PC-9 (cell line): ENCODE results near the gene PGBD5. TPM values are rescaled to one million over a fixed set of nuclear protein-coding genes. Genes with fewer than 3 reads are reported as not detected.

Experiments used
- BruUV-seq: library from RNA; stranded (reverse); fragments of 400-500 nt; replicated peaks from 2 replicates; lab custom pipeline; 2021; lab: Mats Ljungman, UMichigan
- CTCF ChIA-PET: fragments of 300-600 bp; sonication (Branson Sonifier 250); formaldehyde crosslinking; loops from one replicate; lab custom pipeline; 2022; ENCODE audit warnings: antibody characterized with exemption; lab: Charles Lee
- POLR2A ChIA-PET: fragments of 300-600 bp; sonication (Branson Sonifier 250); formaldehyde crosslinking; loops from one replicate; lab custom pipeline; 2022; ENCODE audit warnings: antibody characterized with exemption; ENCODE audit not compliant: unreplicated experiment; lab: Charles Lee
- DNase-seq, 2 experiments: peaks; one replicate each; pipeline versions ENCODE4 v3.0.0 to v3.0.0-alpha.2; 2015 to 2022; ENCODE audit warnings: mixed read lengths in 1 of 2
- H2AFZ ChIP-seq: fragments of 200-600 bp; sonication (generic); 2 replicates; pipeline ENCODE4 v1.8.1; 2017; ENCODE audit warnings: antibody characterized with exemption
- H3F3A ChIP-seq: fragments of 200-600 bp; sonication (generic); 2 replicates; pipeline ENCODE4 v1.8.1; 2017; ENCODE audit warnings: antibody characterized with exemption, mild to moderate bottlenecking, low read depth; ENCODE audit not compliant: insufficient read depth
- H3K27ac ChIP-seq: fragments of 200-600 bp; sonication (generic); 2 replicates; pipeline ENCODE4 v1.6.1; 2016; ENCODE audit warnings: mixed run types
- H3K27me3 ChIP-seq: fragments of 200-600 bp; sonication (generic); 2 replicates; pipeline ENCODE4 v1.6.1; 2016; ENCODE audit warnings: low read depth, mixed run types; ENCODE audit not compliant: insufficient read depth
- H3K36me3 ChIP-seq: fragments of 200-600 bp; sonication (generic); 2 replicates; pipeline ENCODE4 v1.6.1; 2016; ENCODE audit warnings: low read depth, mixed run types
- H3K4me1 ChIP-seq: fragments of 200-600 bp; sonication (generic); replicated peaks from 2 replicates; pipeline ENCODE4 v1.6.1; 2016; ENCODE audit warnings: mixed run types; ENCODE audit not compliant: insufficient read depth
- H3K4me2 ChIP-seq: fragments of 200-600 bp; sonication (generic); 2 replicates; pipeline ENCODE4 v1.6.1; 2017; ENCODE audit warnings: mixed run types
- H3K4me3 ChIP-seq: fragments of 200-600 bp; sonication (generic); 2 replicates; pipeline ENCODE4 v1.6.1; 2016; ENCODE audit warnings: mixed run types
- H3K79me2 ChIP-seq: fragments of 200-600 bp; sonication (generic); 2 replicates; pipeline ENCODE4 v1.6.1; 2017; ENCODE audit warnings: low read depth, mixed run types
- H3K9me2 ChIP-seq: fragments of 200-600 bp; sonication (generic); 2 replicates; pipeline ENCODE4 v1.8.1; 2017; ENCODE audit warnings: mild to moderate bottlenecking; ENCODE audit not compliant: insufficient read depth
- H3K9me3 ChIP-seq: fragments of 200-600 bp; sonication (generic); 2 replicates; pipeline ENCODE4 v1.8.1; 2016; ENCODE audit warnings: low read depth; ENCODE audit not compliant: insufficient read depth
- H4K20me1 ChIP-seq: fragments of 200-600 bp; sonication (generic); 2 replicates; pipeline ENCODE4 v1.8.1; 2017; ENCODE audit not compliant: insufficient read depth
- EZH2 ChIP-seq: fragments of 200-600 bp; sonication (generic); IDR thresholded peaks from 2 replicates; pipeline ENCODE4 v1.8.0; 2017; ENCODE audit warnings: antibody characterized with exemption, low read depth
- intact Hi-C: fragments of 100-400 bp; cut with micrococcal nuclease; formaldehyde crosslinking; loops from one replicate; pipeline ENCODE4 v1.10.0; 2022; ENCODE audit not compliant: unreplicated experiment
- total RNA-seq: library from RNA; stranded (reverse); gene quantifications from 2 replicates; pipeline ENCODE4 v1.2.3, GENCODE V29; 2021
- TF ChIP-seq, protein P1 (sequence below): fragments of 200-600 bp; sonication (generic); conservative IDR thresholded peaks from 2 replicates; pipeline ENCODE4 v1.6.1; 2017; ENCODE audit warnings: mixed run types, antibody characterized with exemption, mild to moderate bottlenecking, moderate library complexity

The PGBD5 gene
- total RNA-seq, 1 experiment from 2014 or later, result not detected

DNA sequence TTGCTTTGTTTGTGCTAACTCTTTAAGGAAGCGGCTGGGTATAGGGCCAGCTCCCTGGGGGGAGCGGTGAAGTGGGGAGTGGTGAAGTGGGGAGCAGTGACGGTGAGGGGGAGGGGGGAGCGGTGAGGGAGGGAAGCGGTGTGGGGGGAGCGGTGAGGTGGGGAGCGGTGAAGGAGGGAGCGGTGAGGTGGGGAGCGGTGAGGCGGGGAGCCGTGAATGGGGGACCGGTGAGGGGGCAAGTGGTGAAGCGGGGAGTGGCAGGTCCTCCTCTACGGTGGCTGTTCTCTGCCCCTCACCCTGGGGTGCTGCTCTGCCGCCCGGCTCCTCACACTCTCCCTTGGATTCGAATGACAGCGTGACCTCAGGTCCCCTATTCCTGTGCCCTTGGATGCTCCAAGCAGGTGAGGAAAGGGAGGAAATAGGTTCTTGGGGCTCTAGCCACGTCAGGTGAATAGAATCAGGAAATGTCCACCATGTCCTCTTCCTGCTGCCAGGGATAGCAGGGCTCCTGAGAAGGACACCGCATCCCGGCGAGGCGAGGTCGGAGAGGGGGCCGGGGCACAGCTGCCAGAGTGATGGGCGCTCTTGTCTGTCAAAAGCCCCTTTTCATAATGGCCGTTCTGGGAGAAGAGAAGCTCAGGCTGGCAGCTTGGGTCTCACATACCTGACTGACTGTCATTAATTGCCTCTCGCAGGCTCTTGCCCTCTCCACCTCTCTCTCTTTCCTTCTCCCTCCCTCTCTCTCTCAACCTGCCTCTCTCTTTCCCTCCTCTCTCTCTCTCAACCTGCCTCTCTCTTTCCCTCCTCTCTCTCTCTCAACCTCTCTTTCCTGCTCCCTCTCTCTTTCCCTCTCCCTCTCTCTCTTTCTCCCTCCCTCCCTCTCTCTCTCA, 134.2 kb downstream of the PGBD5 start:
- Histone ChIP-seq H3K9me2 (no peaks in the 10 kb centered on the region), H2AFZ (no peak overlapping the region), H3K36me3 (no peaks in the 10 kb centered on the region), H3K4me3 (no peak overlapping the region), H3F3A (no peaks in the 10 kb centered on the region), H3K27ac (no peak overlapping the region), H4K20me1 (no peaks in the 10 kb centered on the region), H3K4me1 (no peaks in the 10 kb centered on the region), H3K79me2 (no peaks in the 10 kb centered on the region), H3K27me3 (peaks cover 38% of the 10 kb centered on the region), H3K4me2 (no peak overlapping the region), H3K9me3 (no peaks in the 10 kb centered on the region)
- no TSS peak for BruUV-seq
- intact Hi-C loops, result no loop called here
- CTCF ChIA-PET, result interaction anchor here (0.6 kb wide), 1 partner anchor 420 kb away, joined by 4 read pairs; no protein-coding TSS in a partner anchor
- no peak for DNase-seq
- POLR2A ChIA-PET, result no interaction called here
- TF ChIP-seq, protein P1, sequence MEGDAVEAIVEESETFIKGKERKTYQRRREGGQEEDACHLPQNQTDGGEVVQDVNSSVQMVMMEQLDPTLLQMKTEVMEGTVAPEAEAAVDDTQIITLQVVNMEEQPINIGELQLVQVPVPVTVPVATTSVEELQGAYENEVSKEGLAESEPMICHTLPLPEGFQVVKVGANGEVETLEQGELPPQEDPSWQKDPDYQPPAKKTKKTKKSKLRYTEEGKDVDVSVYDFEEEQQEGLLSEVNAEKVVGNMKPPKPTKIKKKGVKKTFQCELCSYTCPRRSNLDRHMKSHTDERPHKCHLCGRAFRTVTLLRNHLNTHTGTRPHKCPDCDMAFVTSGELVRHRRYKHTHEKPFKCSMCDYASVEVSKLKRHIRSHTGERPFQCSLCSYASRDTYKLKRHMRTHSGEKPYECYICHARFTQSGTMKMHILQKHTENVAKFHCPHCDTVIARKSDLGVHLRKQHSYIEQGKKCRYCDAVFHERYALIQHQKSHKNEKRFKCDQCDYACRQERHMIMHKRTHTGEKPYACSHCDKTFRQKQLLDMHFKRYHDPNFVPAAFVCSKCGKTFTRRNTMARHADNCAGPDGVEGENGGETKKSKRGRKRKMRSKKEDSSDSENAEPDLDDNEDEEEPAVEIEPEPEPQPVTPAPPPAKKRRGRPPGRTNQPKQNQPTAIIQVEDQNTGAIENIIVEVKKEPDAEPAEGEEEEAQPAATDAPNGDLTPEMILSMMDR, result no peak
- no peak for TF ChIP-seq EZH2

DNA sequence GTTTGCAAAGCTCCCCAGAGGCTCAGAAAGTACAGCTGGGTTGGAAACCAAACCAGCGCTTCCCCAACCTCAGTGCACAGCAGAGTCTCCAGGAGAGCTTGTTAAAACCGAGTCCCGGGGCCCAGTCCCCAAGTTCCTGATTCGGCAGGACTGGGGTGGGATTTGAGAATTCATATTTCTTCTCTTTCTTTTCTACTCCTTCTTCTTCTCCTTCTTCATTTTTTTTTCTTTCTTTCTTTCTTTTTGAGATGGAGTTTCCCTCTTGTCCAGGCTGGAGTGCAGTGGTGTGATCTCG, 136.8 kb downstream of the PGBD5 start:
- H4K20me1 ChIP-seq, result no peaks in the 10 kb centered on the region
- no peak for DNase-seq
- TF ChIP-seq EZH2, result no peak
- H3F3A ChIP-seq, result no peaks in the 10 kb centered on the region
- H2AFZ ChIP-seq, result no peak overlapping the region
- ChIA-PET POLR2A (interaction anchor here (0.7 kb wide), 1 partner anchor 1864 kb away, joined by 6 read pairs; no protein-coding TSS in a partner anchor), CTCF (no interaction called here)
- no peaks in the 10 kb centered on the region for H3K79me2 ChIP-seq
- no TSS peak for BruUV-seq
- H3K4me1 ChIP-seq, result no peaks in the 10 kb centered on the region
- H3K4me3 ChIP-seq, result no peak overlapping the region
- no peaks in the 10 kb centered on the region for H3K9me2 ChIP-seq
- H3K27ac ChIP-seq, result no peak overlapping the region
- H3K27me3 ChIP-seq, result peaks cover 20% of the 10 kb centered on the region
- H3K4me2 ChIP-seq, result no peak overlapping the region
- intact Hi-C loops, result no loop called here
- no peaks in the 10 kb centered on the region for H3K9me3 ChIP-seq
- H3K36me3 ChIP-seq, result no peaks in the 10 kb centered on the region

DNA sequence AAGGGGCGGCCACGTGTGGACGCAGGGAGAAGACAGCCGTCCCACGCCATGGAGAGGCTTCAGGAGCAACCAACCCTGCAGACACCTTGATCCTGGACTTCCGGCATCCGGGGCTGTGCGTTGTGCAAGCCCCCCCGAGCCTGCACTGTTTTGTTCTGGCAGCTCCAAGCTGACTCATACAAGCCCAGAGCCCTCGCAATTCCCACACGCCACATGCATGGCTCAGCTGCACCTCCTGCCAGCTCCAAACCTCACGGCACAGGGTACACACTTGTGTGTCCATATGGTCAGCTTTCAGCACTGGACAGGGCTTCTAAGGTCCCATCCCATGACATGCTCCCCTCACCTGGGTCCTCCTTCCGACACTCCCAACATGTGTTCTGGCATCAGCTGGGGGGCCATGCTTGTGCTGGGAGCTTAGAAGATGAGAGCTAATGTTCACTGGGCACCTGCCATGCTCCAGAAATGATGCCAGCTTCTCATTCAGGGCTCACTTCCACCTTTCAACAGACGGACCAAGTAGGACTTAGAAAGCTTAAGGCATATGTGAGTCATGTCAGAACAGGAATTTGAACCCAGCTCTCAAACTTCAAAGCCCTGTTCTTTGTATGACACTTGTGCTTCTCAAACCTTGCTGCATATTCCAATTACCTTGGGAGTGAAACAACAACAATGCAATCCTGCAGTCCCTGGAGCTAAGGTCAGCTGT, 137.3 kb downstream of the PGBD5 start:
- H3K9me3 ChIP-seq, result no peaks in the 10 kb centered on the region
- H3K27me3 ChIP-seq, result peaks cover 16% of the 10 kb centered on the region
- no peaks in the 10 kb centered on the region for H3K79me2 ChIP-seq
- H2AFZ ChIP-seq, result no peak overlapping the region
- no peak overlapping the region for H3K4me3 ChIP-seq
- ChIA-PET CTCF (no interaction called here), POLR2A (interaction anchor here (0.7 kb wide), 1 partner anchor 1863 kb away, joined by 6 read pairs; no protein-coding TSS in a partner anchor)
- H3K36me3 ChIP-seq, result no peaks in the 10 kb centered on the region
- no peak for TF ChIP-seq EZH2
- TF ChIP-seq, protein P1, result no peak
- H3K4me2 ChIP-seq, result no peak overlapping the region
- H3K4me1 ChIP-seq, result no peaks in the 10 kb centered on the region
- intact Hi-C loops, result no loop called here
- no peaks in the 10 kb centered on the region for H3F3A ChIP-seq
- BruUV-seq, result no TSS peak
- no peaks in the 10 kb centered on the region for H4K20me1 ChIP-seq
- H3K9me2 ChIP-seq, result no peaks in the 10 kb centered on the region
- no peak overlapping the region for H3K27ac ChIP-seq
- no peak for DNase-seq
